OCI-LY7 (cell line): ENCODE data around the gene RECQL. TPM values are rescaled to one million over a fixed set of nuclear protein-coding genes. Genes with fewer than 3 reads are reported as not detected.

Source experiments
- BruUV-seq: library from RNA; stranded (reverse); fragments of 400-500 nt; replicated peaks from 2 replicates; lab custom pipeline; 2021; lab: Mats Ljungman, UMichigan
- CTCF ChIA-PET: fragments of 300-600 bp; sonication (Branson Sonifier 250); formaldehyde crosslinking; loops from one replicate; lab custom pipeline; 2022; ENCODE audit warnings: antibody characterized with exemption; ENCODE audit not compliant: unreplicated experiment; lab: Charles Lee
- POLR2A ChIA-PET: fragments of 300-600 bp; sonication (Branson Sonifier 250); formaldehyde crosslinking; loops from one replicate; lab custom pipeline; 2022; ENCODE audit warnings: antibody characterized with exemption; lab: Charles Lee
- DNase-seq: peaks from one replicate; pipeline ENCODE4 v3.0.0-alpha.2; 2015; ENCODE audit warnings: low spot score
- H2AFZ ChIP-seq: fragments of 200-600 bp; sonication (generic), shearing (Covaris generic); 2 replicates; pipeline ENCODE4 v1.6.1; 2014; ENCODE audit warnings: mild to moderate bottlenecking, antibody characterized with exemption, low read length, moderate library complexity
- H3K27ac ChIP-seq: fragments of 200-600 bp; sonication (generic); 2 replicates; pipeline ENCODE4 v1.5.1; 2014; ENCODE audit warnings: mixed run types, low read depth, mild to moderate bottlenecking, moderate library complexity, low read length, inconsistent platforms; ENCODE audit not compliant: poor library complexity, severe bottlenecking
- H3K36me3 ChIP-seq: fragments of 200-600 bp; sonication (generic); 2 replicates; pipeline ENCODE4 v1.6.1; 2014; ENCODE audit warnings: mild to moderate bottlenecking, antibody characterized with exemption, low read length, moderate library complexity, mixed read lengths; ENCODE audit not compliant: insufficient read depth
- H3K4me1 ChIP-seq: fragments of 200-600 bp; sonication (generic); 2 replicates; pipeline ENCODE4 v1.5.1; 2014; ENCODE audit warnings: mild to moderate bottlenecking, low read length; ENCODE audit not compliant: insufficient read depth, poor library complexity, severe bottlenecking
- H3K4me2 ChIP-seq: fragments of 200-600 bp; sonication (generic); 2 replicates; pipeline ENCODE4 v1.6.1; 2014; ENCODE audit warnings: mild to moderate bottlenecking, low read length
- H3K4me3 ChIP-seq: fragments of 200-600 bp; sonication (generic); 2 replicates; pipeline ENCODE4 v1.5.1; 2014; ENCODE audit warnings: mild to moderate bottlenecking, low read depth, low read length; ENCODE audit not compliant: poor library complexity, severe bottlenecking
- H3K79me2 ChIP-seq: fragments of 200-600 bp; sonication (generic); 2 replicates; pipeline ENCODE4 v1.6.1; 2016; ENCODE audit warnings: low read depth, mild to moderate bottlenecking, low read length, moderate library complexity, mixed read lengths; ENCODE audit not compliant: insufficient read depth
- H3K9me2 ChIP-seq: fragments of 200-600 bp; sonication (generic); 2 replicates; pipeline ENCODE4 v1.6.1; 2016; ENCODE audit warnings: mild to moderate bottlenecking, low read length, mixed read lengths; ENCODE audit not compliant: insufficient read depth
- H3K9me3 ChIP-seq: fragments of 200-600 bp; sonication (generic); 2 replicates; pipeline ENCODE4 v1.6.1; 2014; ENCODE audit warnings: mild to moderate bottlenecking, mixed run types, low read length, mixed read lengths
- H4K20me1 ChIP-seq: fragments of 200-600 bp; sonication (generic); 2 replicates; pipeline ENCODE4 v1.6.1; 2014; ENCODE audit warnings: mild to moderate bottlenecking, antibody characterized with exemption, low read length, moderate library complexity, mixed read lengths; ENCODE audit not compliant: insufficient read depth
- EZH2phosphoT487 ChIP-seq: fragments of 200-600 bp; sonication (generic); IDR thresholded peaks from 2 replicates; pipeline ENCODE4 v1.6.1; 2018; ENCODE audit warnings: low read depth, borderline replicate concordance, mild to moderate bottlenecking, mixed run types, antibody characterized with exemption, low read length, moderate library complexity, mixed read lengths
- intact Hi-C: fragments of 100-400 bp; cut with micrococcal nuclease; formaldehyde crosslinking; loops from one replicate; pipeline ENCODE4 v1.10.0; 2022; ENCODE audit not compliant: unreplicated experiment
- total RNA-seq, 2 experiments: library from RNA; depleted of rRNA in 1 of 2; stranded (reverse); fragments of >200 nt in 1 of 2; shearing (Covaris generic) in 1 of 2; gene quantifications; 2 replicates each; pipeline ENCODE4 v1.2.3, GENCODE V29; 2014 to 2022
- TF ChIP-seq, protein P1 (sequence below): fragments of 200-600 bp; sonication (generic); conservative IDR thresholded peaks from 2 replicates; pipeline ENCODE4 v1.5.1; 2014; ENCODE audit warnings: mild to moderate bottlenecking, antibody characterized with exemption, low read length, moderate library complexity, mixed read lengths

Gene RECQL
- total RNA-seq, 2 experiments from 2014 or later: 53.1 to 72.8 TPM

GRCh38 chr12:21451529-21451928 lies 49.9 kb downstream of the RECQL start:
- no peaks in the 10 kb centered on the region for H3K4me1 ChIP-seq
- TF ChIP-seq EZH2phosphoT487: no peak
- TF ChIP-seq, protein P1, sequence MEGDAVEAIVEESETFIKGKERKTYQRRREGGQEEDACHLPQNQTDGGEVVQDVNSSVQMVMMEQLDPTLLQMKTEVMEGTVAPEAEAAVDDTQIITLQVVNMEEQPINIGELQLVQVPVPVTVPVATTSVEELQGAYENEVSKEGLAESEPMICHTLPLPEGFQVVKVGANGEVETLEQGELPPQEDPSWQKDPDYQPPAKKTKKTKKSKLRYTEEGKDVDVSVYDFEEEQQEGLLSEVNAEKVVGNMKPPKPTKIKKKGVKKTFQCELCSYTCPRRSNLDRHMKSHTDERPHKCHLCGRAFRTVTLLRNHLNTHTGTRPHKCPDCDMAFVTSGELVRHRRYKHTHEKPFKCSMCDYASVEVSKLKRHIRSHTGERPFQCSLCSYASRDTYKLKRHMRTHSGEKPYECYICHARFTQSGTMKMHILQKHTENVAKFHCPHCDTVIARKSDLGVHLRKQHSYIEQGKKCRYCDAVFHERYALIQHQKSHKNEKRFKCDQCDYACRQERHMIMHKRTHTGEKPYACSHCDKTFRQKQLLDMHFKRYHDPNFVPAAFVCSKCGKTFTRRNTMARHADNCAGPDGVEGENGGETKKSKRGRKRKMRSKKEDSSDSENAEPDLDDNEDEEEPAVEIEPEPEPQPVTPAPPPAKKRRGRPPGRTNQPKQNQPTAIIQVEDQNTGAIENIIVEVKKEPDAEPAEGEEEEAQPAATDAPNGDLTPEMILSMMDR: peak; percentile 27; the same call in 1 of the 2 replicates
- H4K20me1 ChIP-seq: no peaks in the 10 kb centered on the region
- H3K36me3 ChIP-seq: peaks cover 57% of the 10 kb centered on the region
- ChIA-PET CTCF (no interaction called here), POLR2A (interaction anchor here (0.7 to 0.8 kb wide), 3 partner anchors 10 to 232 kb away, joined by 3 to 5 read pairs (median 3); no protein-coding TSS in a partner anchor)
- intact Hi-C loops: no loop called here
- H3K4me3 ChIP-seq: no peak overlapping the region
- no peak overlapping the region for H3K4me2 ChIP-seq
- H3K27ac ChIP-seq: no peak overlapping the region
- H3K9me2 ChIP-seq: no peaks in the 10 kb centered on the region
- DNase-seq: no peak
- H3K9me3 ChIP-seq: no peaks in the 10 kb centered on the region
- no TSS peak for BruUV-seq
- H3K79me2 ChIP-seq: no peaks in the 10 kb centered on the region
- H2AFZ ChIP-seq: no peak overlapping the region

DNA sequence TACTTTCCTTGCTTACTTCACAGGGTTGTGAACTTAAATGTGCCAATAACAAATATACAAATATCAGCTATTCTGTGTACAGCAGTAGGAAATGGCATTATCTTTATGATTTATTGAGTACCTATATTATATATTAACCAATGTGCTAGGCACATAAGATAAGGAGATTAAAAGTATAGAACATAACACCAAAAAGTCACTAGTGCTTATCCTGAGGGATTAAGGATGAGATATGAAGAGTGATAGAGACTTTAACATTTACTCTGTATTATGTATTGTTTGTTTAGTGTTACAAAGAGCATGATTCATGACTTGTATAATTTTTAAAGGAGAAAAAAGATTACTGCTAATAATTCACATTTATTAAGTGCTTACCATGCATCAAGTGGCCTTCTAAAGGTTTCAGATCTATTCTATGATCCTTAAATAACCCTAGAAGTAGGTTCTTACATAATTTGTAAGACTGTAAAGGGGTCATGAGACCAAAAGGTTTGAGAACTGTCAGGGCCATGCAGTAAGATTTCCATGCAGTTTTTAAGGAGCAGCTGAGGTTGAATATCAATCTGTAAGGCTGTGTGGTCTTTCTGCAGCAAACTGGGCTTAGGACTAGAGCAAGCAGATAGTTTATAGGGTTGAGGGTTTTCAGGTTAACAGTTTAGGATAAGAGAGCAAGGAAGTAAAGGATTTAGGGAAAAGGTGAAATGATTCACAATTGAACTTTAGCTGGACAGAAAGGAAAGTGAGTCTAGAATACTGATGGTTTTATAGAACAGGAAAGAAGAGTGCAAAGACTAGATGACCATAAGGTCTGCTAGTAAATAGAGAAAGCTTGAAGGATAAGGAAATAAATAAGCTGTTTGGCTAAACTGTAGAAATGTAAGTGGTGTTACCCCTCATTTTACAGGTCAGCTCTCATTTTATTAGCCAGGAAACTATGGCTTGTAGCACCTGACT lies 57.0 kb downstream of the RECQL start:
- Histone ChIP-seq H3K79me2 (peaks cover 9% of the 10 kb centered on the region; the same call in 1 of the 2 replicates), H3K9me3 (no peaks in the 10 kb centered on the region), H4K20me1 (no peaks in the 10 kb centered on the region), H3K36me3 (peaks cover 57% of the 10 kb centered on the region), H3K4me3 (no peak overlapping the region), H3K4me1 (peaks cover under 1% of the 10 kb centered on the region), H3K27ac (no peak overlapping the region), H2AFZ (no peak overlapping the region), H3K4me2 (no peak overlapping the region), H3K9me2 (no peaks in the 10 kb centered on the region)
- BruUV-seq: no TSS peak
- DNase-seq: no peak
- intact Hi-C loops: no loop called here
- POLR2A ChIA-PET: interaction anchor here (0.6 to 2.7 kb wide), 3 partner anchors 57 to 130 kb away, joined by 3 to 10 read pairs (median 7); partner anchors contain the start of genes GOLT1B and RECQL
- no peak for TF ChIP-seq EZH2phosphoT487
- TF ChIP-seq, protein P1: no peak
- CTCF ChIA-PET: interaction anchor here (0.5 kb wide), 1 partner anchor 38 kb away, joined by 3 read pairs; no protein-coding TSS in a partner anchor
